ENCODE data around the gene NFIB.

DNA sequence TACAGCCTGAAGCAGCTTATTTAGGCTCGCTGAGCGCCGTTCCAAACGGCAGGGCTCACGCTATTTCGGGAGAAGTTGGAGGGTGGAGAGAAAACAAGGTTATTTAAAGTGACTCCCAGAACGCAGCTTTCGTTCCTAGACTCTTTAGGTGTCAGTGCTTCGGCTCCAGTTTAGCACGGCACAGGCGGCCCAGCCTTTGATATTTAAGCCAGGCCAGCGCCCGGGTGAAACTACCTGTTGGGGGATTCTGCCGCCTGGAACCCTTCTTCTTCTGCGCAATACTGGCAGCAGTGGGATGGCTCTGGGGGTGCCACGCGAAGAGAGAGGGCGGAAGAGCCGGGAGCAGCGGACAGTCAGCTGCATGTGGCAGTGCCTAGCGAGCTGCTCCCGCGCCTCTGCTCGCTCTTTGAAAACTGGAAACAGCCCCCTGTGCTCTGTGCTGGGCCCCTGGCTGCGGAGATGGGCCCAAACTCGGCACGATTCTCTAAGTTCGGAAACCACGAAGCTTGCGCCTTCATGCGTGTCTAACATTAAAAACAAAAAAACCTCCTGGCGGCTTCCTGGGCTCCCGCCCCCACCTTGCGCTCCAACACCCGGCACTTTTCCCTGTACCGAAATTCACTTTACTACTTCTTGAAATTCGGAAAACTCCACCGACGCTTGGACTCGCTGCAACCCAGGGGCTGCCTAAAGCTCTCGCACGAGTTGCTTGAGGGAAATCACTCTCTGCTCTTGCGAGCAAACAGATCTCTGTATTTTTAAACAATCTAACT is 34.6 kb upstream of the NFIB start:
- TF ChIP-seq, protein P1, sequence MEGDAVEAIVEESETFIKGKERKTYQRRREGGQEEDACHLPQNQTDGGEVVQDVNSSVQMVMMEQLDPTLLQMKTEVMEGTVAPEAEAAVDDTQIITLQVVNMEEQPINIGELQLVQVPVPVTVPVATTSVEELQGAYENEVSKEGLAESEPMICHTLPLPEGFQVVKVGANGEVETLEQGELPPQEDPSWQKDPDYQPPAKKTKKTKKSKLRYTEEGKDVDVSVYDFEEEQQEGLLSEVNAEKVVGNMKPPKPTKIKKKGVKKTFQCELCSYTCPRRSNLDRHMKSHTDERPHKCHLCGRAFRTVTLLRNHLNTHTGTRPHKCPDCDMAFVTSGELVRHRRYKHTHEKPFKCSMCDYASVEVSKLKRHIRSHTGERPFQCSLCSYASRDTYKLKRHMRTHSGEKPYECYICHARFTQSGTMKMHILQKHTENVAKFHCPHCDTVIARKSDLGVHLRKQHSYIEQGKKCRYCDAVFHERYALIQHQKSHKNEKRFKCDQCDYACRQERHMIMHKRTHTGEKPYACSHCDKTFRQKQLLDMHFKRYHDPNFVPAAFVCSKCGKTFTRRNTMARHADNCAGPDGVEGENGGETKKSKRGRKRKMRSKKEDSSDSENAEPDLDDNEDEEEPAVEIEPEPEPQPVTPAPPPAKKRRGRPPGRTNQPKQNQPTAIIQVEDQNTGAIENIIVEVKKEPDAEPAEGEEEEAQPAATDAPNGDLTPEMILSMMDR (IDR thresholded peaks at IDR 0.05), result no peak
- TF ChIP-seq POLR2A (IDR thresholded peaks at IDR 0.05), result no peak

All from uterus (tissue), 2 donors.